ENCODE measurements around the gene FKBP9. TPM values are rescaled to one million over a fixed set of nuclear protein-coding genes. Genes with fewer than 3 reads are reported as not detected.

FKBP9 gene
- total and polyA plus RNA-seq, 2 experiments from 2014 or later = 88.8 to 109 TPM

DNA sequence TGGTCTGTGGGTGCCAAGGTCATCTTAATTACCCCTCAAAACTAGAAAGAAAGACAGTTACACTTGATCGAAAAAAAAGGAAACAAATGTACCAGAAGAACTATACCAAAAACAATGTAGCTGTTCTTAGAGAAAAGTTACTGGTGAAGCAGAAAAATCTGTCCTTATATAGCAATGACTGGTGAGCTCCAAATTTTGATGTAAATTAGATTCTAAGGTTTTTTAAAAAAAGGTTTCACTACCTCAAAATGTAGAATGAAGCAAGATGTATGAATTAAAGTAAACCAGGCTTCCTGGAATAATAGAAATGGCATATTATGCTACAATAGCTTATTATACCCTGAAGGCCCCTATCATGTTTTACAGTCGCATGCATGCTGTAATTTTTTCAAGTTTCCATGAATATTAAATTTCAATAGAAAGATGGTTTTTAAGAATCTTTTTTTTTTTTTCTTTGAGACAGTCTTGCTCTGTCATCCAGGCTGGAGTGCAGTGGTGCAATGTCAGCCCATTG, 28.4 kb upstream of the FKBP9 start:
- DNase-seq (ENCODE audit: low spot score) = no peak
- Histone ChIP-seq H3K4me2 (no peak overlapping the region), H3K9me3 (ENCODE audit: low read depth) (no peaks in the 10 kb centered on the region), H4K20me1 (ENCODE audit: insufficient read depth, poor library complexity, severe bottlenecking) (no peaks in the 10 kb centered on the region), H3K27me3 (no peaks in the 10 kb centered on the region), H3K79me2 (peaks cover 29% of the 10 kb centered on the region), H3K4me1 (ENCODE audit: insufficient read depth) (no peaks in the 10 kb centered on the region), H3K27ac (no peak overlapping the region), H3K4me3 (no peak overlapping the region), H2AFZ (no peak overlapping the region), H3K9me2 (replicated peaks; ENCODE audit: insufficient read depth) (no peaks in the 10 kb centered on the region), H3K36me3 (replicated peaks; ENCODE audit: insufficient read depth, low read depth) (no peaks in the 10 kb centered on the region)
- TF ChIP-seq EZH2 (IDR thresholded peaks at IDR 0.05; ENCODE audit: borderline replicate concordance) (no peak), EZH2phosphoT487 (IDR thresholded peaks at IDR 0.05; ENCODE audit: low read depth, severe bottlenecking, unreplicated experiment) (no peak)
- TF ChIP-seq, protein P1, sequence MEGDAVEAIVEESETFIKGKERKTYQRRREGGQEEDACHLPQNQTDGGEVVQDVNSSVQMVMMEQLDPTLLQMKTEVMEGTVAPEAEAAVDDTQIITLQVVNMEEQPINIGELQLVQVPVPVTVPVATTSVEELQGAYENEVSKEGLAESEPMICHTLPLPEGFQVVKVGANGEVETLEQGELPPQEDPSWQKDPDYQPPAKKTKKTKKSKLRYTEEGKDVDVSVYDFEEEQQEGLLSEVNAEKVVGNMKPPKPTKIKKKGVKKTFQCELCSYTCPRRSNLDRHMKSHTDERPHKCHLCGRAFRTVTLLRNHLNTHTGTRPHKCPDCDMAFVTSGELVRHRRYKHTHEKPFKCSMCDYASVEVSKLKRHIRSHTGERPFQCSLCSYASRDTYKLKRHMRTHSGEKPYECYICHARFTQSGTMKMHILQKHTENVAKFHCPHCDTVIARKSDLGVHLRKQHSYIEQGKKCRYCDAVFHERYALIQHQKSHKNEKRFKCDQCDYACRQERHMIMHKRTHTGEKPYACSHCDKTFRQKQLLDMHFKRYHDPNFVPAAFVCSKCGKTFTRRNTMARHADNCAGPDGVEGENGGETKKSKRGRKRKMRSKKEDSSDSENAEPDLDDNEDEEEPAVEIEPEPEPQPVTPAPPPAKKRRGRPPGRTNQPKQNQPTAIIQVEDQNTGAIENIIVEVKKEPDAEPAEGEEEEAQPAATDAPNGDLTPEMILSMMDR (IDR thresholded peaks at IDR 0.05; ENCODE audit: poor library complexity) = no peak
- 97% methylated on average over 2 of the region's 2 CpGs for WGBS (ENCODE audit: low lambda C conversion rate, missing lambda C conversion rate)

- Histone ChIP-seq H3K27me3 (no peaks in the 10 kb centered on the region), H4K20me1 (ENCODE audit: insufficient read depth, poor library complexity, severe bottlenecking) (no peaks in the 10 kb centered on the region), H2AFZ (no peak overlapping the region), H3K27ac (no peak overlapping the region), H3K4me2 (no peak overlapping the region), H3K4me1 (ENCODE audit: insufficient read depth) (no peaks in the 10 kb centered on the region), H3K79me2 (peaks cover 37% of the 10 kb centered on the region), H3K9me2 (replicated peaks; ENCODE audit: insufficient read depth) (no peaks in the 10 kb centered on the region), H3K9me3 (ENCODE audit: low read depth) (no peaks in the 10 kb centered on the region), H3K4me3 (no peak overlapping the region), H3K36me3 (replicated peaks; ENCODE audit: insufficient read depth, low read depth) (no peaks in the 10 kb centered on the region)
- TF ChIP-seq, protein P1 (IDR thresholded peaks at IDR 0.05; ENCODE audit: poor library complexity) = no peak
- no peak for TF ChIP-seq EZH2phosphoT487 (IDR thresholded peaks at IDR 0.05; ENCODE audit: low read depth, severe bottlenecking, unreplicated experiment)
- TF ChIP-seq EZH2 (IDR thresholded peaks at IDR 0.05; ENCODE audit: borderline replicate concordance) = no peak
- WGBS (ENCODE audit: low lambda C conversion rate, missing lambda C conversion rate) = 87% methylated on average over 13 of the region's 13 CpGs
- no peak for DNase-seq (ENCODE audit: low spot score)
Observed at GRCh38 chr7:32929430-32930143, 27.7 kb upstream of the FKBP9 start.

DNA sequence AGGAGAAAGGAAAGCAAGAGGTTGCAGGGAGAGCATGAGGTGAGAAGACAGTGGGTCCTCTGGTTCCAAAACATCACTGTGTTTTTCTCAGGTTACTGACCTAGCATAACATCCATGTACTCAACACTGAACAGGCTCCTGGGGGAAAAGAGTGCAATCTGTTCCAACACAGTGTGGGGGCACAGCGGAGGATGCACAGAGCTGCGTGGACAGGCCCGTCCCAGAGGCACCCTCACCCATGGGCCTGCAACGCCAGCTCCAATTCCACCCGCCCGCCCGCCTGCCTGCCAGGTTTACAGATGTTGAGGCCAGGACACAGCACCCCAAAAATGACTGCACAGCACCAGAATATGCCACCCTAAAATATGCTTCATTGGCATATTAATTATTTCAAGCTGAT, 26.9 kb upstream of the FKBP9 start:
- TF ChIP-seq EZH2 (IDR thresholded peaks at IDR 0.05; ENCODE audit: borderline replicate concordance) (no peak), EZH2phosphoT487 (IDR thresholded peaks at IDR 0.05; ENCODE audit: low read depth, severe bottlenecking, unreplicated experiment) (no peak)
- TF ChIP-seq, protein P1 (IDR thresholded peaks at IDR 0.05; ENCODE audit: poor library complexity) = no peak
- H2AFZ ChIP-seq = no peak overlapping the region
- no peaks in the 10 kb centered on the region for H4K20me1 ChIP-seq (ENCODE audit: insufficient read depth, poor library complexity, severe bottlenecking)
- WGBS (ENCODE audit: low lambda C conversion rate, missing lambda C conversion rate) = 90% methylated on average over 7 of the region's 7 CpGs
- no peaks in the 10 kb centered on the region for H3K4me1 ChIP-seq (ENCODE audit: insufficient read depth)
- H3K79me2 ChIP-seq = peaks cover 43% of the 10 kb centered on the region
- H3K4me2 ChIP-seq = no peak overlapping the region
- H3K9me2 ChIP-seq (replicated peaks; ENCODE audit: insufficient read depth) = no peaks in the 10 kb centered on the region
- H3K27me3 ChIP-seq = no peaks in the 10 kb centered on the region
- H3K9me3 ChIP-seq (ENCODE audit: low read depth) = no peaks in the 10 kb centered on the region
- no peaks in the 10 kb centered on the region for H3K36me3 ChIP-seq (replicated peaks; ENCODE audit: insufficient read depth, low read depth)
- no peak overlapping the region for H3K27ac ChIP-seq
- H3K4me3 ChIP-seq = no peak overlapping the region
- no peak for DNase-seq (ENCODE audit: low spot score)

Data from hepatocyte (in vitro differentiated cells).